HepG2 (cell line): ENCODE results near the gene NRG2.

Experiments
- KLF9 ChIP-seq: IDR thresholded peaks from 2 replicates; pipeline ENCODE4 v1.6.1; 2016; ENCODE audit warnings: low read depth
- MAX ChIP-seq: IDR thresholded peaks from 2 replicates; pipeline ENCODE4 v1.6.1; 2012; ENCODE audit warnings: inconsistent platforms
- POLR2A ChIP-seq, 2 experiments: IDR thresholded peaks; 2 replicates each; pipeline ENCODE4 v1.6.1; 2011; ENCODE audit warnings: low read depth in 2 of 2, low read length in 2 of 2, mild to moderate bottlenecking in 1 of 2, moderate library complexity in 1 of 2; ENCODE audit not compliant: insufficient read depth in 1 of 2
- RFX5 ChIP-seq: IDR thresholded peaks from 2 replicates; pipeline ENCODE4 v1.6.1; 2011; ENCODE audit warnings: low read depth, low read length, improper control_type of control experiment
- ZNF143 ChIP-seq: sonication (generic); formaldehyde crosslinking; IDR thresholded peaks from 2 replicates; pipeline ENCODE4 v1.4.0; 2020; ENCODE audit warnings: missing genetic modification reagents
- ZNF24 ChIP-seq: fragments of 450-650 bp; IDR thresholded peaks from 2 replicates; pipeline ENCODE4 v1.6.1; 2017; ENCODE audit warnings: antibody characterized with exemption, mild to moderate bottlenecking
- ZNF296 ChIP-seq: sonication (generic); formaldehyde crosslinking; conservative IDR thresholded peaks from 2 replicates; pipeline ENCODE4 v1.5.0; 2020; ENCODE audit warnings: mild to moderate bottlenecking, missing genetic modification reagents
- ZNF547 ChIP-seq: sonication (generic); formaldehyde crosslinking; IDR thresholded peaks from 2 replicates; pipeline ENCODE4 v1.5.1; 2020; ENCODE audit warnings: mild to moderate bottlenecking, missing genetic modification reagents
- ZNF629 ChIP-seq: sonication (generic); formaldehyde crosslinking; conservative IDR thresholded peaks from 2 replicates; pipeline ENCODE4 v1.5.0; 2020; ENCODE audit warnings: missing genetic modification reagents
- ZNF670 ChIP-seq: sonication (generic); formaldehyde crosslinking; IDR thresholded peaks from 2 replicates; pipeline ENCODE4 v1.8.0; 2022; ENCODE audit warnings: mild to moderate bottlenecking, missing genetic modification reagents, borderline replicate concordance
- TF ChIP-seq, protein P1 (sequence below): sonication (generic); formaldehyde crosslinking; conservative IDR thresholded peaks from 2 replicates; pipeline ENCODE4 v1.4.0; 2020; ENCODE audit warnings: missing genetic modification reagents
- TF ChIP-seq, protein P2 (sequence below): sonication (generic); formaldehyde crosslinking; IDR thresholded peaks from 2 replicates; pipeline ENCODE4 v1.4.0; 2020; ENCODE audit warnings: low read depth, mild to moderate bottlenecking, missing genetic modification reagents
- TF ChIP-seq, protein P3 (sequence below): sonication (generic); formaldehyde crosslinking; IDR thresholded peaks from 2 replicates; pipeline ENCODE4 v1.9.0; 2021; ENCODE audit warnings: missing genetic modification reagents, mild to moderate bottlenecking, borderline replicate concordance

- no peak for TF ChIP-seq KLF9 (CRISPR knock-in tag)
- no peak for TF ChIP-seq POLR2A (IDR thresholded peaks at IDR 0.05; ENCODE audit: insufficient read depth in 1 of 2, low read depth in 2 of 2, low read length in 2 of 2)
- TF ChIP-seq ZNF629 (CRISPR knock-in tag), result no peak
- TF ChIP-seq, protein P1, sequence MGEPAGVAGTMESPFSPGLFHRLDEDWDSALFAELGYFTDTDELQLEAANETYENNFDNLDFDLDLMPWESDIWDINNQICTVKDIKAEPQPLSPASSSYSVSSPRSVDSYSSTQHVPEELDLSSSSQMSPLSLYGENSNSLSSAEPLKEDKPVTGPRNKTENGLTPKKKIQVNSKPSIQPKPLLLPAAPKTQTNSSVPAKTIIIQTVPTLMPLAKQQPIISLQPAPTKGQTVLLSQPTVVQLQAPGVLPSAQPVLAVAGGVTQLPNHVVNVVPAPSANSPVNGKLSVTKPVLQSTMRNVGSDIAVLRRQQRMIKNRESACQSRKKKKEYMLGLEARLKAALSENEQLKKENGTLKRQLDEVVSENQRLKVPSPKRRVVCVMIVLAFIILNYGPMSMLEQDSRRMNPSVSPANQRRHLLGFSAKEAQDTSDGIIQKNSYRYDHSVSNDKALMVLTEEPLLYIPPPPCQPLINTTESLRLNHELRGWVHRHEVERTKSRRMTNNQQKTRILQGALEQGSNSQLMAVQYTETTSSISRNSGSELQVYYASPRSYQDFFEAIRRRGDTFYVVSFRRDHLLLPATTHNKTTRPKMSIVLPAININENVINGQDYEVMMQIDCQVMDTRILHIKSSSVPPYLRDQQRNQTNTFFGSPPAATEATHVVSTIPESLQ (CRISPR knock-in tag), result no peak
- TF ChIP-seq RFX5, result no peak
- TF ChIP-seq MAX, result no peak
- TF ChIP-seq ZNF547 (CRISPR knock-in tag), result no peak
- no peak for TF ChIP-seq ZNF143 (CRISPR knock-in tag)
- TF ChIP-seq, protein P2, sequence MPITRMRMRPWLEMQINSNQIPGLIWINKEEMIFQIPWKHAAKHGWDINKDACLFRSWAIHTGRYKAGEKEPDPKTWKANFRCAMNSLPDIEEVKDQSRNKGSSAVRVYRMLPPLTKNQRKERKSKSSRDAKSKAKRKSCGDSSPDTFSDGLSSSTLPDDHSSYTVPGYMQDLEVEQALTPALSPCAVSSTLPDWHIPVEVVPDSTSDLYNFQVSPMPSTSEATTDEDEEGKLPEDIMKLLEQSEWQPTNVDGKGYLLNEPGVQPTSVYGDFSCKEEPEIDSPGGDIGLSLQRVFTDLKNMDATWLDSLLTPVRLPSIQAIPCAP (CRISPR knock-in tag), result no peak
- no peak for TF ChIP-seq ZNF24
- TF ChIP-seq ZNF670 (CRISPR knock-in tag), result no peak
- no peak for TF ChIP-seq ZNF296 (CRISPR knock-in tag)
- TF ChIP-seq, protein P3, sequence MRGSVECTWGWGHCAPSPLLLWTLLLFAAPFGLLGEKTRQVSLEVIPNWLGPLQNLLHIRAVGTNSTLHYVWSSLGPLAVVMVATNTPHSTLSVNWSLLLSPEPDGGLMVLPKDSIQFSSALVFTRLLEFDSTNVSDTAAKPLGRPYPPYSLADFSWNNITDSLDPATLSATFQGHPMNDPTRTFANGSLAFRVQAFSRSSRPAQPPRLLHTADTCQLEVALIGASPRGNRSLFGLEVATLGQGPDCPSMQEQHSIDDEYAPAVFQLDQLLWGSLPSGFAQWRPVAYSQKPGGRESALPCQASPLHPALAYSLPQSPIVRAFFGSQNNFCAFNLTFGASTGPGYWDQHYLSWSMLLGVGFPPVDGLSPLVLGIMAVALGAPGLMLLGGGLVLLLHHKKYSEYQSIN (CRISPR knock-in tag), result no peak
Observed at GRCh38 chr5:139995929-139996328, 47.2 kb downstream of the NRG2 start.
